Globus pallidus (tissue), 1 donor: ENCODE data around the gene HES7.
"Not testable (repeated sequence)": the region's sequence is repeated elsewhere in the genome, so short reads cannot be mapped to it uniquely, and the experiment has no call there.

Source experiments
- DNase-seq: peaks from one replicate; pipeline ENCODE4 v3.0.0-alpha.2; 2015; ENCODE audit warnings: low spot score

Gene HES7

DNA sequence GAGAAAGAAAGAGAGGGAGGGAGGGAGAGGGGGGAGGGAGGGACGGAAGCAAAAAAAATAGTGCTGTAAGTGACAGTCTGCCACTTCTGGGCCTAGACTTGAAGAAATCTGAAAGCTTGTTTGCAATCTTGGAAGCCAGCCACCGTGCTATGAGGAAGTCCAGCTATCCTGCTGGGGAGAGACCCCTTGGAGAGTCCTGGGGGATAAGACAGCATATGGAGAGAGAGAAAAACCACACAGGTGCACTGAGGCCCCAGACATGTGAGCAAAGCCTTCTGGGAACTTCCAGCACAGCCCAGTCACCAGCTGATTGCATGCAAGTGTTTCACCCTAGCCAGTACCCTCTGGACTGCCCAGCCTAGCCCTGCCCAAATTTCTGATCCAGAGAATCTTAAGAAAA lies 23.8 kb downstream of the HES7 start:
- DNase-seq, result no peak

DNA sequence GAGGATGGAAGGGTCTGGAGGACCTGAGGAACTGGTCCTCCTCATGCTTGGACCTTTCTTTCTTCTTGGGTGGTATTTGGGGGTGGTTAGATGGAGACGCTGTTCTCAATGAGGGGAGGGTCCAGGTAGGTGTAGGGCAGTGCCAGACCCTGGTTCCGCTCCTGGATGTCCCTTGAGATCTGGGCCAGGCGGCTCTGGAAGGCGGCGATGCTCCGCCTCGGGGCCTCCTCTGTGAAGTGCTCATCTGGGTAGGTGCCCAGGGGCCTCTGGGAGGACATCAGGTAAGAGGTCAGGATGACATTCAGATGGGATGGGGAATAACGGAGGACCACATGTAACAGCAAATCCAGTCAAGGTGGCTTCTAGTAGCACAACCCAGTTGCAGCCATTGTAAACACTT lies 27.4 kb downstream of the HES7 start:
- DNase-seq, result no peak

- DNase-seq, result no peak
Measured at GRCh38 chr17:8095361-8095760, 28.5 kb downstream of the HES7 start.

GRCh38 chr17:8091033-8091687 lies 32.7 kb downstream of the HES7 start:
- no peak for DNase-seq

DNA sequence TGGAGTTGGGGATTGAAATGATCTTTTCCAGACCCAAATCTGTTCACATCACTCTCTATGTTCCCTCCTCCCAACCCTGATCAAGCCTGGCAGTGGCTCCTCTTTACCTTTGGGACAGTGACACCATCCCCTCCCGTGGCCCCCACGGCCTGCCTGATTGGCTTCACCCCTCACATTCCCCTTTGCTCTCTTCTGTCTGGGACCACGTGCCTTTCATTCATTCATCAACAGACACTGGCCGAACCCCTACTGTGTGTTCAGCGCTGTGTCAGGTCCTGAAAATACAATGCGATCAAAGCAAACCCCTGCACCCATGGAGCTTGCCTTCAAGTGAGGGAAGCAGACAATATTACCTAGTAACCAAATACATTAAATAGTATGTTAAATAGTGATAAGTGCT lies 34.2 kb downstream of the HES7 start:
- DNase-seq, result no peak

DNA sequence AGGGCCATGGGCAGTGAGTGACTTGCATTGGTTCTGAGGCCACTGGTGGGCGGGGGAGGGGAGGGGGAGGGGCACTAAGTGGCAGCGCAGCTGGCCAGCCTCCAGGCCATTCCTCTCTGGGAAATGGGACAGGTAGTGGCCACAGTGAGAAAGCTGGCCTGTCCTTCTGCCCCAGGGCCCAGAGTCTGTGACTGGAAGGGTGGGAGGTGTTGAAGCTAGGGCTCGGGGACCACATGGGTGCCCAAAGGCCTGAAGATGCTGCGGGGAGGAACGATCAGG lies 36.0 kb downstream of the HES7 start:
- no peak for DNase-seq

DNA sequence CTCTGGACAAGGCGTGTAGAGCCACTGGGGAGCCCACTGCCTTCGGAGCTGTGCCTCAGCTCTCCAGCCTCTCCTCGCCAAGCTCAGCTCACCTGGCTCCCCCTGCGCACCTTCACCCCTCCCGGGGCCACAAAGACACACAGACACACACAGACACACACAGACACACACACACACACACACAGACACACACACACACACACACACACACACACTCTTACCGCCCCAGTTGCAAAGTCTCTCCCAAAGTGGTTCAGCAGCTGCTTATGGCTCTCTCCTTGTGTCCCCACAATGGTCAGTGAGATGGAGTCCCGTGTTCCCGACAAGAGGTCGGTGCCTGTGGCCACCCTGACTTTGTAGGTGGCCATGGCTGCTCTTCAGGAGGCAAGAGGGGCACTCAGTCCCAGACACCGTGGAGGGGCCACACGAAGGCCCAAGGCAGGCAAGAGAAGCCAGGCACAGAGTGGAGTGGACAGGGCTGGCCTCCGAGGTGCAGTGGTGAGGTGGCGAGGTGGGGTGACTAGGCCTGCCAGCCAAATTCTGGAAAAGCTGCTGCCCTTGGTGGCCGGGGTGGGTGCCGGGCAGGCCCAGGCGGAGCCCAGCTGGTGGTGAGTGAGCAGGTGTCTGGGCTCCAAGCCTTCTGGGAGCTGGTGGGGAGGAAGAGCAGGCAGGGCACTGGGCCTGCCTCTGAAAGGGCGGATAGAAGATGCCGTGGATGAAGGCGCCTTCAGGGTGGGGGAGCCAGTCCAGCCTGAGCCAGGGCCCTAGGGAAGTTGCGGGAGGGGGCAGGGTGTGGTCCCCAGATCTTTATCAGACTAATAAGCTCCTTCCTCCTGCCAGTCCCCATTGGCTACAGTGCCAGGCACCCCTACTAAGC lies 36.6 kb downstream of the HES7 start, which contains the start of gene ALOX12B:
ALOX12B (minus strand) TSS at position 642 of the 877 bp plus-strand sequence; CDS start at position 368, 274 bp downstream.
- DNase-seq, result no peak

- DNase-seq, result no peak
Measured at GRCh38 chr17:8084250-8084649, 39.7 kb downstream of the HES7 start.

DNA sequence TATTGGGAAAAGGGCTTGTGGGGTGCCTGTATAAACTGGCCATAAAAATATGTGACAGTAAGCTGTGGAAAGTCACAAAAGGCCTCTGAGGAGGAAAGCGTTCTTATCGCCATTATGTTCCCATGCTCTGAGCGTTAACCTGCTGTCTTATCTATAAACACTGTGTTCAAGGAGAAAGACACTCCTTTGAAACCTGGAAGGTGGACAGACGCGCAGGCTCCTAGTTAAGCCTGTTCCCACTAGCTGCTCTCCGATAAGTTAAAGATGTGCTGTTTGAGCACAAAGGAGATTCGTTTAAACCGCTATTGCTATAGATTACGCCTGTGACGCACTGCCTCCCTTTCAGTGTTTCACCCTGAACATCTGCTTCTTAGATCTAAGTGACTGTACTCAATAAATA lies 41.6 kb downstream of the HES7 start:
- DNase-seq, result no peak

- no peak for DNase-seq
Measured at GRCh38 chr17:8081876-8082275, 42.0 kb downstream of the HES7 start.

DNA sequence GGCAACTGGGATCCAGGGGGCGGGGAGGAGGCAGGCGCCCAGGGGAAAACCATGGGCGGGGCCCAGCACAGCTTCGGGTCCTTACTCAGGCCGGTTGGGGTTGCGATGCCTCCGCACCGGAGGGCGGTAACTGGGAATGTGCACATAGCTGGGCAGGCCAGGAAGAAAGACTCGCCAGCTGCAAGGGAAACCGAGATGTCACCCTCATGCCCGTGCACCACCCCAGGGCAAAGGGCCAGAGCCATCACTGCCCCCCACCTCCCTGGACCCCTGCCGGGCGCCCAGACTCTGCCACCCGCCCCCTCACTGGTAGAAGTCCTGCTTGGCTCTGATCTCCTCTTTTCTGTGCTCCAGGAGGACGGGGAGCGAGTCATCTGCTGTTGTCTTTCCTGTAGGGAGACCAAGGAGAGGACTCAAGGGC lies 43.1 kb downstream of the HES7 start:
- DNase-seq, result no peak

DNA sequence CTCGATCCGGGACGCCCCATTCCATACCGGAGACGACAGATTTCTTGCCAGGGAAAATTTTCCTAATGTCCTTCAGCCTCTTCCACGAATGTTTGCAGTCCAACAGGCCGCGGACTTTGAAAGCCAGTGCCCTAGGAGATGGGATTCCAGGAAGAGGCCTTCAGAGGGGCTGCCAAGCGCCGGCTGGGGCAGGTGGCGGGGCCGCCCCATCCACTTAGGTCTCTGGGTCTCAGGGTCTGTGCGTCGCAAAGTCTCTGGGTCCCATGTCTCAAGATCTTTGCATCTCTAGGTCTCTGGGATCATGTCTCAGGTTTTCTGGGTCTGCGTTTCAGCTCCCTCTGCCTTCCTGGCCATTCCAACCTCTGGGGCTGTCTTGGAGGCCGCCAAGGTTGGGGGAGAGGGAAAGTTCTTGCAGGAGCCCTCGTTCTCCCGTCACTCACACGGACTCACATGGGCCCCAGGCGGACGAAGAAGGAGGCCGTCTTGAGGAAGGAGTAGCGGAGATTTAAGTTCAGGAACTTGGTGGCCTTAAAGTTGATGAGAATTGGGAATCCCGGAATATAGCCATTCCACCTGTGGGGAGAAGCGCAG lies 43.6 kb downstream of the HES7 start:
- DNase-seq, result no peak

GRCh38 chr17:8079291-8080207 lies 44.4 kb downstream of the HES7 start:
- peak; percentile 48 for DNase-seq

DNA sequence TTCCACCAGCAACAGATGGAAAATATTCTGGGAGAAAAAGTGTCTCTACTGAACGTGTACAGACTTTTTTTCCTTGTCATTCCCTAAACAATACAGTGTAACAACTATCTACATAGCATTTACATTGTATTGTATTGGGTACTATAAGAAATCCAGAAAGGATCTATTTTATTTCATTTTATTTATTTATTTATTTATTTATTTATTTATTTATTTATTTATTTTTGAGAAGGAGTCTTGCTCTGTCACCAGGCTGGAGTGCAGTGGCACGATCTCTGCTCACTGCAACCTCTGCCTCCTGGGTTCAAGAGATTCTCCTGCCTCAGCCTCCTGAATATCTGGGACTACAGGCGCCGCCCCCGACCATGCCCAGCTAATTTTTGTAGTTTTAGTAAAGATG lies 46.0 kb downstream of the HES7 start:
- not testable (repeated sequence) for DNase-seq

- no peak for DNase-seq
Measured at GRCh38 chr17:8076502-8077266, 47.2 kb downstream of the HES7 start.

GRCh38 chr17:8075574-8076342 lies 48.1 kb downstream of the HES7 start:
- no peak for DNase-seq

GRCh38 chr17:8075081-8075480 lies 48.8 kb downstream of the HES7 start:
- no peak for DNase-seq

GRCh38 chr17:8074554-8074953 lies 49.4 kb downstream of the HES7 start:
- no peak for DNase-seq

DNA sequence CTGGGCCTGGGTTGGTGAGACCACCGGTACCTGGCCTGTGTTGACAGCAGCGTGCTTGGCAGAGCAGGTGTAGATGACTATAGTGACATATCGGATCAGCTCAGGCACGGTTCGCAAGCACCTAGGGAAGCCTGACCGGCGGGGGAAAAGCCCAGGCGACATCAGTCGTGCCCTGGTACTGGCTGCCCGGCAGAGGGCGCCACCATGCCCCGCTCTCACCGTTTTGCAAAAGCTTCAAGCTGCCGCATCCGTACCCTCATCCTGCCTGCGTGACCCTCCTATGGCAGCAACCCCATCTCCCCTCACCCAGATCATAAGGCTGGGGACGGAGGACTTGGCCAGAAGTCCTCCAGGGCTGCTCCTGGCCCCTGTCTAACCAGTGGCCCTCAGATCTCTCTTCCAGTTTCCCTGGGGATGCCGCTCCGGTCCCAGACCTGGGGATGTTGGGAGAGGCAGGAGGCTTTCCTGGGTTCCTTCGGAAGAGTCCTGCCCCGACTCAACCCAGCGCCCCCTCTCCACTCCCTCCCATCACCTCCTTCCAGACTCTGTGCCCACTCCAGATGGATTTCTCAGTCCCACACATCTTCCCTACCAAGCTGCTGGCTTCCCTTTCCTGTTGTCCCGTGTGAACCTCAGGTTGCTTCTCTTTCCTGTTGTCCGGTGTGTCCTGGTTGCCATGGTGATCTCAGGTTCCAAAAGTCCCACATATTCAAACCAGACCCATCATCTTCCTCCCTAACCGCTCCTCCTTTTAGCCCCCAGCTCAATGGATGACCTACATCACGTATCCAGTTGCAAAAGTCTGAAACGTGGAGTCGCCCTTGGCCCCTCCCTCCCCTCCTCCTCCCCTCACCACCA lies 50.0 kb downstream of the HES7 start:
- DNase-seq, result peak; percentile 35
